RWPE1 (cell line): ENCODE data around the gene RUSC1.

Source experiments
- CTCF ChIA-PET: fragments of 350-600 bp; sonication (Branson Sonifier 250); formaldehyde crosslinking; extraction: SDS; loops from one replicate; lab custom pipeline; 2021; lab: Yijun Ruan, JAX
- POLR2A ChIA-PET: fragments of 400-600 bp; formaldehyde crosslinking; extraction: SDS; loops from one replicate; lab custom pipeline; 2020; ENCODE audit warnings: antibody characterized with exemption; ENCODE audit not compliant: low non-redundant PET; lab: Yijun Ruan, JAX
- DNase-seq: peaks from one replicate; pipeline ENCODE4 v3.0.0; 2012; ENCODE audit warnings: low spot score
- H3K27ac ChIP-seq: fragments of 450-650 bp; 2 replicates; pipeline ENCODE4 v1.5.1; 2017
- CTCF ChIP-seq: fragments of 450-650 bp; conservative IDR thresholded peaks from 2 replicates; pipeline ENCODE4 v1.5.1; 2017; ENCODE audit warnings: low read depth, mild to moderate bottlenecking

The RUSC1 gene

GRCh38 chr1:155295183-155295941 lies 25.3 kb upstream of the RUSC1 start:
- POLR2A ChIA-PET, result no interaction called here
- no peak overlapping the region for H3K27ac ChIP-seq
- no peak for DNase-seq
- CTCF ChIA-PET, result interaction anchor here (0.9 kb wide), 1 partner anchor 16 kb away, joined by 4 read pairs; no protein-coding TSS in a partner anchor
- TF ChIP-seq CTCF, result no peak

DNA sequence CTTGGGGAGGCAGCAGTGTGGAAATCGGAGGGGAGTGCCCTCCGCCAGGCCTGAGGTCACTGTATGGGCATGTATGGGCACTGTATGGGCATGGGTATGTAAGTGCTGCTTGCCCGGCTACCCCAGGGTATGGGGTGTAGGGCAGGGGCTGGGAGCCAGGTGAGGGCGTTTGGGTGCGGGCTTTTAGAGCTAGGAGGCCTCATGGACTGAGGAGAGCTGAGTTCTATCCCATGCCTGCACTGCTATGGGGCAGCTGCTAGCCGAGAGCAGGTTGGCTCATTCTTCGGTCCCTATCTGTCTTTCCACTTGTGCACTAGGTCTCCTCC lies 24.8 kb upstream of the RUSC1 start:
- no peak overlapping the region for H3K27ac ChIP-seq
- POLR2A ChIA-PET, result no interaction called here
- DNase-seq, result no peak
- TF ChIP-seq CTCF, result no peak
- CTCF ChIA-PET, result no interaction called here

DNA sequence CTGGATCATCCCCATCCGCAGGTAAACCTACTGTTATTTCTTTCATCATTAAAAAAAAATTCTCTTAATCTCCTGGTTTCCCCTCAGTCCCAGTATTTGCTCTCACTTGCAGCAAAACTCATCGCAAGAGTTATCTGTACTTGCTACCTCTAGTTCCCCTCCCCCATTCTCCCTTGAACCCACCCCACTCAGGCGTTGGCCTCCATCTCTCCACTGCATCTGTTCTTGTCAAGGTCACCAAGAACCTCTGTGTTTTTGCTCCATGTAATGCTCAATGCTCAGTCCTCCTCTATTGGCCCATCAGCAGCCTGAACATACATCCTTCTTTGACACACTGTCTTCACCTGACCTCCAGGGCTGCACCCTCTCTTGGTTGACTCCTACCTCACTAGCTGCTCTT lies 24.0 kb upstream of the RUSC1 start:
- no peak for DNase-seq
- ChIA-PET CTCF (no interaction called here), POLR2A (no interaction called here)
- TF ChIP-seq CTCF, result no peak
- H3K27ac ChIP-seq, result no peak overlapping the region

DNA sequence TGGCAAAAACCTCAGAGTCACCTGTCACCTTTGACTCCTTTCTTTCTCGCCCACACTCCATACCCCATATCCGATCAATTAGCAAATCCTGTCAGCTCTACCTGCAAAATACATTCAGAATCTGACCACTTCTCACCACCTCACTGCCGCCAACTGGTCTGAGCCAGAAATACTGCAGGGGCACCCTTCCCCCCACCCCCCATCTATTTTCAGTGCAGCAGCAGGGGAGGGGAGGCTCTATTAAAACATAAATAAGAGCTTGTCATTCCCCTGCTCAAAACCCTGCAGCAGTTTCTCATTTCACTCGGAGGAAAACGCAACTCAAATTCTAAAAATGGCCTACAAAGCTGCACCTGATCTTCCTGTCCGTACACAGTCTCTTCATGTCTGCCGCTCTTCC lies 23.3 kb upstream of the RUSC1 start:
- ChIA-PET POLR2A (no interaction called here), CTCF (interaction anchor here (0.6 to 0.7 kb wide), 2 partner anchors 30 to 464 kb away, joined by 3 read pairs; no protein-coding TSS in a partner anchor)
- DNase-seq, result no peak
- TF ChIP-seq CTCF, result no peak
- H3K27ac ChIP-seq, result no peak overlapping the region

DNA sequence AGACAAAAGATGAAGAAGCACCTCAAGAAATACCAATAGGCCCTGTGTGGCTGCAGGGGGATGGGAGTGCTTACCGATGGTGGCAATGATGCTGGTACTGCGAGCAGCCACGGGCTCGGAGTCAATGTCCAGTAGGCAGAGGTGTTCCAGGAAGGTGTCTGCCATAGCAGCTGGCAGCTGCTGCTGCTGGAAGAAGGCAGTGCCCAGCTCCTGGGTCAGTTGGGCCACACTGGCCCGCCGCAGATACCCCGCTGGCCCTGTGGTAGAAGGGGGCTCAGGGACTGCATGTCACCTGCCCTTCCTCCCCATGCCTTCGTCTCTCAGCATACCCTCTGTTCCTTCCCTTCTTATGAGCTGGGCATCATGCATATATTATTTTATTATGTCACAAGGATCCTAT lies 20.7 kb upstream of the RUSC1 start:
- H3K27ac ChIP-seq, result no peak overlapping the region
- POLR2A ChIA-PET, result no interaction called here
- no peak for DNase-seq
- TF ChIP-seq CTCF, result no peak
- CTCF ChIA-PET, result no interaction called here

DNA sequence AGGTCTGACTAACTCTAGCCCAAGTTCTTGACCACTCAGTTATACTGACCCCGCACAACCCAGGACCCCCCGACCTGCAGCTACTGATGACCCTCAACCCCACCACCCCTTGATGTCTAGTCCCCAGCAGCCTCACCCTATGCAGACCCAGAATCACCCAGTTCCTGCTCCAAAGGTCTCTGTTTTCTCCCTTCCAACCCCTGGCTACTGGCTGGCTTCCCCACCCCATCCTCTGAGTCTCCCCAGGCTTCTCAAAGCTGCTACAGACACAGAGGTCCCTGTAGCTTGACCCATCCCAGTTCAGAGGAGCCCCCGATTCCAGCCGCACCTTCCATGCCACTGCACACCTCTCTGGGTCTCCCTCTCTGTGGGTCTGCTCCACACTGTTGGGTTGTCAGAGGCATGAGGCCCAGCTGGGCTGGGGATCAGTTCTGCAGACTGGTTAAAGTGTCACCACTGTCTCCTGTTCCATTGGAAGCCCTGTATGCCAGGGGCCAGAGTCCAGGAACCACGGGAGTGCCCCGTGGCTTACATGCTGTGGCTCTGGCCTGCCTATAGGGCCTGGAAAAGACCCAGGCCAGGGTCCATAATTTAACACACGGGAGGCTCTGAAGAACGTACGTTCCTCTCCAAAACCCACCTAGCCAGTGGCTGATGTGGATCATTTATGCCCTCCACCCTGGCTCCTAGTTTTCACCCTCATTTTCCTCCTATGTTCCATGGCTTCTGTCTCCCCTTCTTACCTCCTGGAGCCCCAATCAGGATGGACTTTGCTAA lies 20.0 kb upstream of the RUSC1 start:
- CTCF ChIA-PET, result no interaction called here
- POLR2A ChIA-PET, result no interaction called here
- DNase-seq, result no peak
- no peak for TF ChIP-seq CTCF
- no peak overlapping the region for H3K27ac ChIP-seq
